GM18520 (cell line): ENCODE results near the gene PAPPA.

Source experiments
- ATAC-seq: cut with Tn5 transposase; IDR thresholded peaks from one replicate; pipeline ENCODE4 v1.9.1; 2021; ENCODE audit not compliant: unreplicated experiment

Gene PAPPA

DNA sequence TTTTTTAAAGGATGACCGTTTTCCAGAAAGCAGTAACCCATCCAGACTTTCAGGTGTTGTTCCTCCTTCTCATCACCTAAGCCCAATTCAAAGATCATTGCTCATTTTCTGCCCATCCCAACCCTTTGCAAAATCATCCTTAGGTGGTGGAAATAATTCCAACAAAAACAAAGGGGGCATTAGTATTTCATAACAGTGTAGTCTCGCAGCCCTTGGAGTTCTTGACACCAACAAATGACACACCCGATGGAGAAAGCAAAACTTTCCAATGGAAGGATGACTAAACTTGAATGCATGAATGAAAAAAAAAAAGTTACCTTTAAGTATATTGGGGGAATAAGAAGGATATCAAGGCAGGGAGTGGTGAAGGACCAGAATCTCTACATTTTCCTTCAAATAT is 117.0 kb downstream of the PAPPA start:
- ATAC-seq = no peak

DNA sequence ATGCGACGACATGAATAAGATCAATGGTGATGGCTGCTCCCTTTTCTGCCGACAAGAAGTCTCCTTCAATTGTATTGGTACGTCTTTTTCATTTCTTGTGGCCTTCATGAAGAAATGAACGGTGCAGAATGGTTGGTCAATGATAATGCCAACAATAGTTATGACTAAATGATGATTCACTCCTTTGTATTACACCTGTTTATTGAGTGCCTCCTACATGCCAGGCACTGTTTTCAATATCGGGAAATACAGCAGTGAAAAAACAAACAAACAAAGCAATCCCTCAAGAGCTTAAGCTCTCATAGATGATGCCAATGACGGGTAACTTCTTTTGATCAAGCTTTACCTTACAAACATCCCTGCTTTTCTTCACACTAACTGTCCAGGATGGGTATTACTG is 117.7 kb downstream of the PAPPA start:
- ATAC-seq = no peak

DNA sequence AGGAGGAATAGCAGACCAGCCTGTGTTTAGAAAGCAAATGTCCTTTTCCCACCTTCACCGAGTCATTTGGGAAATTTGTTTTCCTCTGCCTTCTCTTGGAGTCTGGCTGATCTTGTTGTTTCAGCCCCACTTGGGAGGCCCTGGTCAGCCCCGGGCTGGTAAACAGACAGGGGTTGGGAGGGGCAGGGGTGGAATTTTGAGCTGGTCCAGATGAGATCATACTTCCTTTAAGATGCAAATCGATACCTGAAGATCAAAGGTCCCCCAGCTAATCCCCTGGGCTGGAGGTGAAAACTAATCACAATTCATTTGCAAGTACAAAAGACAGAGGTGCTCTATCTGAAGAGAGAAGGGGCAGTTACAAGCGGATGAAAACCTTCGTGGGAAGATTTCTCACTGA is 118.4 kb downstream of the PAPPA start:
- ATAC-seq = no peak

DNA sequence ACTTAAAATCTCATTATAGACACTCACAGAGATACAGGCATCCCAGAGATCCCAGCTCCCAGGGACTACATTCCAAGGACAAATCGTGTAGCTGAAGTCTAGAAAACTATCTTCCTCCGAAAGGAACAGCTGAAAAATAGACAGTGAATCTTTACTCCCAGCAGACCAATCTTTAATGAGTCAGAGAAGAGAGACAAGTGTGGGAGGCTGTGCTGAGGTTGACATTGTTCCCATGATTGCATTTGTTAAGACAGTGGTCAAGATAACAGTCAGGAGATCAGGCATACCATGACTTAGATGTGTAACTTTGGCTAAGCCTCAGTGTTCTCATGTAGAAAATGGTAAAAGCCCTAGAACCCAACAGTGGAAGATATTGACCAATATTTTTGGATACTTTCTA is 120.7 kb downstream of the PAPPA start:
- ATAC-seq = no peak

DNA sequence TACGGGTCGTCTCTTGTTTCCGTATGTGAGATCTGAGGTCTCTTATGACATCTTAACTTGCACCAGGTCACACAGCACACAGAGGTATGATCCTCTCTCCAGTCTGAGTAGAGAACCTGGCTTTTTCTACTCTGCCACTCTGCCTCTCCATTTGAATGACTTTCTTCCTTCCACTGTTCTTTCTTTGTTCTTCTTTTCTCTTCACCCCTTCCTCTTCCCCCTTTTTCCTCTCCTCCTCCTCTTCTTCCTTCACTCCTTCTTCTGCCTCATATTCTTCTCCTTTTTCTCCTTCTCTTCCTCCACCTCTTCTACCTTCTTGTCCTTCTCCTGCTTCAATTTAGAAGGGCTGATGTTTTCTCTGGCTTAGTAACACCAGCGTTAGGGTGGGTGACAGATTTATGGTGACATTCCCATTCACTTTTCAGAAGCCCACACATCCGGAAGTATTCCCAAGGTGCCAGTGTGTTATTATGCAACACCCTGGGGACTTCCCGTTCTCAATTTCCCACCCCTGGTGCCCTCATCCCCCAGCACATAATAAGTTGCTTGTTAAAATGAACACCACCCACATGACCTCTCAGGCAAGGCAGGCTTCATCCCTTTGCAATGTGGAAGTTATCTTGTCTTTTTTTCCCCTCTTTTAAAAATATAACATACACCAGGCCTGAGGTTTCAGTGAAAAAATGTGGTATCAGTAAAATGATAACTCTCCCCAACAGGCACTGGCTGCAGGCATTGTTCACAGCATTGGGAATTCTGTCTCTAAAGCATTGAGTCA is 122.0 kb downstream of the PAPPA start:
- no peak for ATAC-seq

DNA sequence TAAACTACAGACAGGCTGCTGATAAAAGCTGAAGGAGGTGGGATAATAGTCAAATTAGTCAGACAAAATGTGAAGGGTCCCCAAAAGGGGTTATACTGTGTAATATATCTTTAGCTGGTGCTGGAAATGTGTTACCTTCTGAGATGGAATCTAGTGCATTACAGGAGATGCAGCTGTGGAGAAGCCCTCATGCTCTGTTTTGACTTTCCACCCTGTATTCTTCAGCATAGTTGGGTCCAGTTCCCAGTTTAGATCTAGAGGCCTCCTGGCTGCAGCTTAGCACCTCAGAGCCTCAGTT is 122.6 kb downstream of the PAPPA start:
- ATAC-seq = no peak

DNA sequence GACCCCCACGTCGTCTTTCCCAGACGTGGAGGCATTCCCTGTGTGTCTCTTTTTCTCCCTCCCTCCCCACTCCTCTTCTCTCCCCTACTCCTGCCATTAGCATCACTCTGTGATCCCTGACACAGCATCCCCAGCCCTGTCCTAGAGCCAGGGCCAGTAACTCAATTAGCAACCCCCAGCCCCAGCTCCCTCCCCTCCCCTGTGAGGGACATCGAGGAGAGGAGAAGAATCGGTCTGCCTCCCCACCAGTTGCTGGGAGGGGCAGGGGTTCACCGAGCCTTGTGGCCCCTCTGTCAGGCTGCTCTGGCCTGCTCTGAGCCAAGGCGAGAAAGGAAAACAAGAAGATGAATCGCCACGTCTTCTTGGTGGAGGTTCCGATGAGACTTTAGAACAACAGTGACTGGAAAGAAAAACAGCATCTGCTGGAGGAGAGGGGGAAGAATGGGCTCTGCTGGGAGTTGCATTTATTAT is 123.1 kb downstream of the PAPPA start:
- ATAC-seq = no peak

DNA sequence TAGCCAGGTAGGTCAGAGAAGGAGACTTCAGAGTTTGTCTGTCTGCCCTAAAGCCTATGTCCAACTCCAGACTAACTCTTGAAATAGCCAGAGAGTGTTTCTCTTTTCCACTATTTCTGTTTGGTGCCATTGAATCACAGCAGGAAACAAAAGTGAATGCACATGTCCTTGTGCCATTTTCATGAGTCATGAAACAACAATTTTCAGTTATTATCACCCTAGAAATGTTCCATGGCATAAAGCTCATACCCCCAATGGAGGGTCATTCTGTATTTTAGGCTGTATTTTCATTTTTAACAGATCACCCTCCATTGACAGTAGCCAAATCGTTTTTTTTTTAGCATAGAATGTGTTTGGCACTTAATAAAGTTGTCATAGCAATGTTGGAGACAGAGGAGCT is 124.7 kb downstream of the PAPPA start:
- no peak for ATAC-seq

DNA sequence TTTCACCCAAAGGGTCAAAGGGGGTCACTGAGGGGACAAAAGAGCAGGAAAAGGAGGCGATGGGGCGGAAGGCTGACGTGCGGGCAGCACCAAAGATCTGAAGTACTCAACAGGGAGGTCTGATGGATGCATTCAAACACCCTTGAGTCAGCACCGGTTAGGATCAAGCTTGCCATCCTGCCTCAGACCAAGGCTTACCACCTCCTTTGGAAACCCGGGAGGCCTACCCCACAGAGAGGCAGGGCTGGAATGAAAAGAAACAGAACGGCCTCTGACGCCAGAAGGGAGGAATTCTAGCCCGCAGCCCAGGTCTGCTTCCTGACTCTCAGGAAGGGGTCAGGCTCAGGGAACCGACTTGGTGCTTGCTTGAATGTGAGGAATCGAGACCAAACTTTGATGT is 125.6 kb downstream of the PAPPA start:
- ATAC-seq = no peak

DNA sequence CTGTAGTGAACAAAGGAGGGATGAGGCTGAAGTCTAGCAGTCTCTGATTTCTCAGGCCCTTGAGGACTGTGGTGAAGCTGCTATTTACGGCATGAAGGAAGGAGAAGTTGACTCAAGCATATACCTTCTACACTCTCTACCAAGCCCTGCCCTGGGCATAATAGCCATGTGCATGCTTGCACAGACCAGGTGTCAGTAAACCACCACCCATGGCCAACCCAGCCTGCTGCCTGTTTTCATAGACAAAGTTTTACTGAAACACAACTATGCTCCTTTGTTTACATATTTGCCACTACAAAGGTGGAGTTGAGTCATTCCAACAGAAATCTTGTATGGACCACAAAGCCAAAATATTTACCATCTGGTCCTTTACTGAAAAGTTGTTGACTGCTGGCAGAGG is 126.9 kb downstream of the PAPPA start:
- no peak for ATAC-seq

DNA sequence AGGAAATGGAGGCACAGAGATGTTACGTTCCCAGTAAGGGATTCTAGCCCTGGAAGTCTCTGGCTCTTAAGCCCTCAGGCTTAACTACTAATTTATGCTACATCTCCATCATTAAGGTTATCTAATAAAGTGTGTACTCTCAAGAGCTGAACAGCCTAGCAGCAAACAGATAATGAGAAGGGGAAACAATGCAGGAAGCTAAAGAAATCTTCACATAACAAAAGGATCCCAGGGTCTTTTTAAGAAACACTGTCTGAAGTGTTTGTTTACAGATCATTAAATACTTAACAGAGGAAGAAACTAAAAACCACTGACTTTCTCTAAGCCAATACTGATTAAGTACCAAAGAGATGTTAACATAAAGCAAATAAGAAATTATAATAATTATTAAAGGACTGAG is 129.0 kb downstream of the PAPPA start:
- ATAC-seq = no peak

DNA sequence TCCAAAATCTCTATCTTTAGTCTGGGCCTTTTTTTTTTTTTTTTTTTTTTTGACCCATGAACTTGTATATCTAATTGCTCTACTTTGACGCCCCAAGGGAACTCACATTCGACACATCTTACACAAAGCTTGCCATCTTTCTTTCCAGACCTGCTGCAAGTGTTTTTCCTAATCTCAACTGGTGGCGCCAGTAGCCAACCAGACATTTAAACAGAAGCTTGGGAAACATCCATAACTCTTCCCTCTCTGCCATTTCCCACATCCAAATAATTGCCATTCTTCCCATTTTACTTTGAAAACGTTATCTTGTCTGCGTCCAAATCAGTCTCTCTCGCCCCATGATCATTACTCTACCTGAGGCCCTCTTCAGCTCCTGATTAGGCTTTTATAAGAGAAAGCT is 130.9 kb downstream of the PAPPA start:
- ATAC-seq = no peak

DNA sequence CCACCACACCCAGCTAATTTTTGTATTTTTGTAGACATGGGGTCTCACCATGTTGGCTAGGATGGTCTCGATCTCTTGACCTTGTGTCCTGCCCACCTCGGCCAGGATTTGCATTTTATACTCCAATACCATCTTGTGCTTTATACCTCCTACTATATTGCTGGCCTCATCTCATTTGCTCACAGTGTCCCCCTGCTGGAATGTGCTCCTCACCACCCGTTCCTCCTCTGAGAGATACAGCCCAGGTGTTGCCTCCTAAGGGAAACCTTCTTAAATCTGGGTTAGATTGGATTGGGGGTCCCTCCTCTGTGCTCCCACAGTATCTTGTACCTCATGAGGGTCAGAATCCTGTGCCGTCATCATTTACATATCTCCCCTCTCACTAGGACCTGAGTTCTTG is 131.7 kb downstream of the PAPPA start:
- ATAC-seq = no peak

DNA sequence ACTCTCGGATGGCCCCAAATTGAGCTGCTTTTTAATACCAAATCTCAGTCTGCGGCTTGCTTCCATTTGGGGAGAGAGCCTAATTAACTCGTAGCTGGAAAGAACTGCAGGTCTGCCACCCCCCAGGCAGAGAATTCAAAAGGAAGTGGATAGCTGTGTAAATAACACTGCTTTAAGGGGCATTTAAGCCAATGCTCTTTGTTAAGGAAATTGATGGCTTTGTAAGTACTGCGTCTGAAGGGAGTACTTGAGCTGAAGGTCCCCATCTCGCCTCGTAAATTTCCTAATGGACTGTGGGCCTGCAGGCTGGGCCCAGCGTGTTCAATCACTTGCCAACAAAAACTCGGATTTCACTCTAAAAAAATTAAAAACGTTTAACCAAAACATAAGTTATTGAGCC is 132.7 kb downstream of the PAPPA start:
- ATAC-seq = no peak

DNA sequence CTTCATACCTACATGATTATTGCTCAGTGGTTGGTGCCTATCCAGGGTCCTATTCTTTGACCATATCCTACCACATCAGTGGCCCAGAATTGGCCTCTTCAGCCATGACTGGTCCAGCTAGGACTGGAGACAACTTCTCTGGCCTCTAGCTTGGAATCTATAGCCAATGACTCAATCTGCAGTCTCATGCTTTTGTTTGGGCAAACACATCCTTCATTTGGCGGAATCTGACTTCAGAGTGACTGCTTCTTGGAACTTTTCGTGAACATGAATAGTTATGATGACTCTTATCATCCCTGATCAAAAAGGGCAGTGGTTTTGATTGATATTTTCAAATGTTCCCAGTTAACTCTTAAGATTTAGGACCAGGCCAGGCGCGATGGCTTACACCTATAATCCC is 134.1 kb downstream of the PAPPA start:
- ATAC-seq = no peak

DNA sequence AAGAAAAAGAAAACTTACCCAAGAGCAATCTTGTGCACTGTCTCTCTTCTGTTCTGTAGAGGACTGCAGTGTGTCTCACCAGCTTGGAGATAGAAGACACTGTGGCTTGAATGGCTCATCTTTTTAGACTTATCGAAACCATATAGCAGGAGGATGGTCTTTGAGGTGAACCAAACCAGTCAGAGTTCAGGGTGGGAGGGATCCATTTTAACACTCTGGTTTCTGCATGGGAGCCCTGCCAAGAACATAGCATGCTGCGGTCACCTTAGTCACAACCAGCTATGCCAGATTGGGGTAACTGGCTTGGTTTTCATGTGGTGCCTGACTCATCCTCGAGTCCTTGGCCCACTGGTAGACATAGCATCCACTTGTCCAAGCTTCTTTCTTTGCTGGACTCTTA is 135.1 kb downstream of the PAPPA start:
- peak; percentile 38 for ATAC-seq

DNA sequence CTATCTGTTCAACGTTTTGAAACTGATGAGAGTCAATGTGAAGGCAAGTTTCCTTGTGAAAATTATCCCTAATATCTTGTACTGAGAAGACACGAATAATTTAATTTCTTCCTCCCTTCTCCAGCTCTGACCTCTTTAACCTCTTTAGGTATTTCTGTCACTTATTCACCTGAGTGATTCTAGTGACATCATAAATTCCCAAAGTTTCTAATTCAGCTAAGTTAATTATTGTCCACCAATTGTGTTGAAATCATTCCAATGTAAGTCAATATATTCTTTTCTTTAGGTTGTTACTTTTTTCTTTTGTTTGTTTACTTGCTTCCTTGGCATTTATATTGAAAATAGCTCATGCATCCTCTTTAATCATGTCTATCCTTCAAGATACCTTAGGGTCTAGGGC is 143.8 kb downstream of the PAPPA start:
- ATAC-seq = no peak

DNA sequence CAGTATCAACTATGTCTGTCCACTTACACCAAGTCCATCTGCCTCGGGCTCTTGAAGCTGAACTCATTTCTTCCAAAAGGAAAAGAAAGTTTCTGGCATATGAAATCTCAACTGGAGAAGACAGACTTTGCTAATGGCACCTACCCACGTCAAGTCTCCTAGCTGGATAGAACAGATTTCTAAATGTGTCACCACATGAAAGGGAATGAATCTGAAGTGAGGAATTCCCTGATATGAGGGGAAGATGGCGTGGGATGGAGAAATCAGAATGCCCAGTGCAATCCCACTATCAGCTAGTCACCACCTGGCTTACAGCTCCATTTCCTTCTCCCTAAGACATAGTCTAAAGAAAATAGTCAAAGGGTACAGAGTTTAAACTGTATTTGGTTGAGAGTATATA is 144.7 kb downstream of the PAPPA start:
- ATAC-seq = no peak

DNA sequence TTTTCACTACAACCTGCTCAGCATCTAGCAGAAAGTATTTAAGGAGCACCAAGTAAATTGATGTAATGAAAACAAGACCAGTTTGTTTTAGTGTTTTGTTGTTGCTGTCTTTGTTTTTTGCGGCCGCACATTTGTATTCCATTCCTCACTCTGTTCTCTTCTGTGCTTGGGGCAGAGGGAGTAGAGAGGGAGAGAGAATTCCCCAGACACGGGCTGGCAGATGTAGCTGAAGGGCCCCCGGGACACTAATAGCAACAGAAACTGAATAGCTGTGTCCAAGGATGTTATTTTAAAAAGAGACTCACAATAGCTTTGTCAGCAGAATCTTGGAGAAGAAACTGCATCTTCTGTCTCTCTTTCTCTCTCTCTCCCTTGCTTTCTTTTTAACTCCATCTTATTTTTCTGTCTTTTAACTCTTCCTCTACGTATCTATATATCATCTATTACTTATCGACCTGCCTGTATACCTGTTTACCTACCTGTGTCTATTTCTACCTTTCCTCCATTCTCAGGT is 145.3 kb downstream of the PAPPA start:
- ATAC-seq = no peak

DNA sequence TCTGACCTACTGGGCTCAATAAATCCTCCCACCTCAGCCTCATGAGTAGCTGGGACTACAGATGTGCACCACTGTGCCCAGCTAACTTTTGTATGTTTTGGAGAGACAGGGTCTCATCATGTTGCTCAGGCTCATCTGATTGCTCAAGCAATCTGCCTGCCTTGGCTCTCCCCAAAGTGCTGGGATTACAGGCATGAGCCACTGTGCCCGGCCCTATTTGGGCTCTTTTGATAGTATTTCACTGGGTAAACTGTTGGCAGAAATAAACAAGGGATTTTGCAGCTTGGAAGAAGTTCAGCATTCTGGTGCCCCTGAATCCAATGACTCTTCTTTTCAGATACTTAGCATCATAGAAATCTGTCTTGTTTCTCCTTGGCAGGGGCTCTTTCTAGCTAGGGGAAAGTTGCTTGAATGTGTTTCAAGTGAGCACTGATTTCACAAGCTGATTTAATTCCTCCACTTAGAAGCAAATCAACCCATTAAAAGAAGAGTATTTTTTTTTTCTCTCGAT is 146.8 kb downstream of the PAPPA start:
- no peak for ATAC-seq

DNA sequence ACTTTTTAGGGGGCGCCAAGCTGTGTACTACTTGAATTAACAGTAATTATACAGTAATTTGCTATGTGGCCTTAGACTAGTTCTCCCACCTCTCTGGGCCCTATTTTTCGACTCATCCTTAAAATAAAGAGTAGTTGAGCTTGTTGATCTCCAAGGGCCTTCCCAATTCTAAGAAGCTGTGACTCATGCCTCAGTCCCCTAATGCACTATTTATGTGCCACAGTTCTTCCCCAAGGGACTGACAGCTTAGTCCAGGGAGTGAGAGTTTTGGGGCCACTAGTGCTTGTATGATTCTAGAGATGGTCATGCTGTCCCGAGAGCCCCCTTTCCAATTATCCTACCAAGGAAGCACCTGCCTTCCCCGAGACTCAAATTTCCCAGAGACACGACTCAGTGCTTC is 149.7 kb downstream of the PAPPA start:
- ATAC-seq = no peak

DNA sequence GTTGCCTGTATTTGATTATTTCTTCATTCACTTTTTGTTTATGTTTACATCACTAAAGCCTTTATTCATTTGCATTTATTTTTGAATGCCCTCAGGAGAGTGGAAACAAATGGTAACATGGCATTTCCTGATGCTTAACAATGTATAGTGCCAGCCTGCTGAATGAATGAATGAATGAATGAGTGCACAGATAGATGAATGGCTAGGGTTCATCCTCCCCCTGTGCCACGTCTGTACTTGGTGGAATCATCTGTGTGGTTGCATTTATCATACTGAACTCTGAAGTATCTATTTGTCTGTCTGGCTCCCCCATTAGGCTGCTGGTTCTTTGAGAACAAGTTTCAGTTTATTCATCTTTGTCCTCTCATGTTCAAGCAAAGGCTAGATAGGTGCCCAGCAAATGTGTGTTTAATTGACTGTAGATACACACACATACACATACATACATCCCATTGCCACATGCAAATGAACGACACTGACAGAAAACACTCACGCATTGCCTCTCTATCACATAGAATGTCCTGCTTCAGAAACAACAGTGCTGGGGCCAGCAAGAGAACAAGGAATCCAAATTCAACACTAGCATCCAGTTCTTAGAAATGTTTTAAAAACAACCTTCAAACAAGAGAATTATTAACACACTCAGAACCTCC is 150.4 kb downstream of the PAPPA start:
- ATAC-seq = no peak

DNA sequence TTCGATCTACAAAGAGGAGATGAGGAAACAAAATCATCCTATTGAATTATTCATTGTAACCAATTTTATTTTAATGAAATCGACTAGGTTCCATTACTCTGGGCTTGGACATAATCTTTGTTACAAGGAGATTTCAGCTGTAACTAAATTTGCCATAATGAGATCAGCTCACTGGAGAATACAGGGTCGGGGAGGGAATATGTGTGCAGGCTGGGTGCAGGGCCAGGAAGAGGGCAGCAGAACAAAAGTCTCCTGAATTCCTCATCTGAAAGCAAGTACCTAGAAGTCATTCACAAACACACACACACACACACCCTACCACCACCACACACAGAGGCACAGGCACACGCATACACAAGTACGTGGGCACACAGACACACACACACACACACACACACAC is 151.2 kb downstream of the PAPPA start:
- ATAC-seq = no peak
